Neural progenitor cell (in vitro differentiated cells): Measurements from ENCODE around the gene DDX28. TPM values are rescaled to one million over a fixed set of nuclear protein-coding genes. Genes with fewer than 3 reads are reported as not detected.

ENCODE experiments used
- DNase-seq: peaks from one replicate; pipeline ENCODE4 v3.0.0-alpha.2; 2016; ENCODE audit warnings: low spot score
- H2AFZ ChIP-seq: fragments of 200-600 bp; sonication (generic); replicated peaks from 2 replicates; pipeline ENCODE4 v1.6.1; 2016; ENCODE audit warnings: antibody characterized with exemption
- H3F3A ChIP-seq: fragments of 200-600 bp; sonication (generic); 2 replicates; pipeline ENCODE4 v1.6.1; 2016; ENCODE audit warnings: antibody characterized with exemption, low read depth
- H3K27ac ChIP-seq: fragments of 200-600 bp; sonication (generic); 2 replicates; pipeline ENCODE4 v1.5.1; 2016; ENCODE audit warnings: mild to moderate bottlenecking
- H3K27me3 ChIP-seq: fragments of 200-600 bp; sonication (generic); 2 replicates; pipeline ENCODE4 v1.6.1; 2016; ENCODE audit warnings: mild to moderate bottlenecking, moderate library complexity
- H3K36me3 ChIP-seq: fragments of 200-600 bp; sonication (generic); 2 replicates; pipeline ENCODE4 v1.5.1; 2016
- H3K4me1 ChIP-seq: fragments of 200-600 bp; sonication (generic); 2 replicates; pipeline ENCODE4 v1.6.1; 2016; ENCODE audit warnings: mixed run types
- H3K4me2 ChIP-seq: fragments of 200-600 bp; sonication (generic); 2 replicates; pipeline ENCODE4 v1.6.1; 2016
- H3K4me3 ChIP-seq: fragments of 200-600 bp; sonication (generic); 2 replicates; pipeline ENCODE4 v1.5.1; 2016
- H3K79me2 ChIP-seq: fragments of 200-600 bp; sonication (generic); 2 replicates; pipeline ENCODE4 v1.6.1; 2016; ENCODE audit warnings: low read depth
- H3K9ac ChIP-seq: fragments of 200-600 bp; sonication (generic); 2 replicates; pipeline ENCODE4 v1.6.1; 2016
- H3K9me3 ChIP-seq: fragments of 200-600 bp; sonication (generic); 2 replicates; pipeline ENCODE4 v1.5.1; 2016; ENCODE audit warnings: low read depth
- H4K20me1 ChIP-seq: fragments of 200-600 bp; sonication (generic); 2 replicates; pipeline ENCODE4 v1.6.1; 2016; ENCODE audit warnings: low read depth
- H3K27ac Mint-ChIP-seq: 3 replicates; pipeline ENCODE4 v1.8.0; 2021; ENCODE audit warnings: mixed read lengths
- H3K27me3 Mint-ChIP-seq: 2 replicates; pipeline ENCODE4 v1.8.0; 2022; ENCODE audit warnings: low read depth, mild to moderate bottlenecking, inconsistent platforms, moderate library complexity, mixed read lengths; ENCODE audit not compliant: insufficient read depth
- H3K36me3 Mint-ChIP-seq: 3 replicates; pipeline ENCODE4 v1.8.0; 2021; ENCODE audit warnings: mixed read lengths
- H3K4me1 Mint-ChIP-seq: 3 replicates; pipeline ENCODE4 v1.8.0; 2021; ENCODE audit warnings: mixed read lengths
- H3K4me3 Mint-ChIP-seq: 3 replicates; pipeline ENCODE4 v1.8.0; 2021; ENCODE audit warnings: mild to moderate bottlenecking, moderate library complexity, mixed read lengths
- H3K9me3 Mint-ChIP-seq: 3 replicates; pipeline ENCODE4 v1.8.0; 2020; ENCODE audit warnings: mixed read lengths
- EZH2 ChIP-seq: fragments of 200-600 bp; sonication (generic); IDR thresholded peaks from 2 replicates; pipeline ENCODE4 v1.6.1; 2017; ENCODE audit warnings: antibody characterized with exemption, mild to moderate bottlenecking, moderate library complexity
- EZH2phosphoT487 ChIP-seq: fragments of 200-600 bp; sonication (generic); IDR thresholded peaks from 2 replicates; pipeline ENCODE4 v1.6.1; 2017; ENCODE audit warnings: antibody characterized with exemption
- total RNA-seq: library from RNA; depleted of rRNA; stranded (reverse); fragments of >200 nt; gene quantifications from 2 replicates; pipeline ENCODE4 v1.2.3, GENCODE V29; 2015; ENCODE audit warnings: low replicate concordance
- TF ChIP-seq, protein P1 (sequence below): fragments of 200-600 bp; sonication (generic); IDR thresholded peaks from 2 replicates; pipeline ENCODE4 v1.5.1; 2017; ENCODE audit warnings: antibody characterized with exemption, mild to moderate bottlenecking

Gene DDX28
- total RNA-seq, 1 donor from 2014 or later, result 7.3 TPM

DNA sequence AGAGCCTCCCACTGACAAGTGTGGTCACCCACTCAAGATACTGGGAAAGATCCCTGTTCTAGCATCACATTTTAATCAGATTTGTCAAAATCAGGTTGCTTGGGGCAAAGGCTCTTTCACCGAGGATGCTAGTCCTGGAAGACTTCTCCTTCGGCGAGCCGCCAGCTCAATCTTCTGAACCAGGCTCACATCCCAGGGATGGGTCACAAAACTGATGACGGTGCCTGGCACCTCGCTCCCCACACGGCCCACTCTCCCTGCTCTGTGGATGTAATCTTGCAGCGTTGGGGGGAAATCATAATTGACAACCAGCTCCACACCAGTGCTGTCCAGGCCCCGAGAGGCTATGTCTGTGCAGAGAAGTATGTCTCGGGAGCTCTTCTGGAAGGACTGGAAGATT is 1.5 kb downstream of the DDX28 start:
- H3K27ac ChIP-seq, result no peak overlapping the region
- Mint-ChIP-seq H3K4me1 (peaks cover 22% of the 10 kb centered on the region), H3K9me3 (no peaks in the 10 kb centered on the region), H3K4me3 (peak overlapping the region; percentile 100), H3K27me3 (peaks cover 3% of the 10 kb centered on the region), H3K36me3 (peaks cover 3% of the 10 kb centered on the region), H3K27ac (no peak overlapping the region)
- H3K4me2 ChIP-seq, result peak overlapping the region; percentile 96
- H2AFZ ChIP-seq, result no peak overlapping the region
- peaks cover 6% of the 10 kb centered on the region for H3F3A ChIP-seq
- H3K4me3 ChIP-seq, result peak overlapping the region; percentile 81
- peaks cover 52% of the 10 kb centered on the region for H3K79me2 ChIP-seq
- H3K36me3 ChIP-seq, result peaks cover 4% of the 10 kb centered on the region
- TF ChIP-seq EZH2phosphoT487, result no peak
- TF ChIP-seq EZH2, result no peak
- TF ChIP-seq, protein P1, sequence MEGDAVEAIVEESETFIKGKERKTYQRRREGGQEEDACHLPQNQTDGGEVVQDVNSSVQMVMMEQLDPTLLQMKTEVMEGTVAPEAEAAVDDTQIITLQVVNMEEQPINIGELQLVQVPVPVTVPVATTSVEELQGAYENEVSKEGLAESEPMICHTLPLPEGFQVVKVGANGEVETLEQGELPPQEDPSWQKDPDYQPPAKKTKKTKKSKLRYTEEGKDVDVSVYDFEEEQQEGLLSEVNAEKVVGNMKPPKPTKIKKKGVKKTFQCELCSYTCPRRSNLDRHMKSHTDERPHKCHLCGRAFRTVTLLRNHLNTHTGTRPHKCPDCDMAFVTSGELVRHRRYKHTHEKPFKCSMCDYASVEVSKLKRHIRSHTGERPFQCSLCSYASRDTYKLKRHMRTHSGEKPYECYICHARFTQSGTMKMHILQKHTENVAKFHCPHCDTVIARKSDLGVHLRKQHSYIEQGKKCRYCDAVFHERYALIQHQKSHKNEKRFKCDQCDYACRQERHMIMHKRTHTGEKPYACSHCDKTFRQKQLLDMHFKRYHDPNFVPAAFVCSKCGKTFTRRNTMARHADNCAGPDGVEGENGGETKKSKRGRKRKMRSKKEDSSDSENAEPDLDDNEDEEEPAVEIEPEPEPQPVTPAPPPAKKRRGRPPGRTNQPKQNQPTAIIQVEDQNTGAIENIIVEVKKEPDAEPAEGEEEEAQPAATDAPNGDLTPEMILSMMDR, result no peak
- no peak overlapping the region for H3K9ac ChIP-seq
- no peaks in the 10 kb centered on the region for H3K27me3 ChIP-seq
- no peaks in the 10 kb centered on the region for H3K9me3 ChIP-seq
- peaks cover 7% of the 10 kb centered on the region for H4K20me1 ChIP-seq
- H3K4me1 ChIP-seq, result peaks cover 18% of the 10 kb centered on the region
- no peak for DNase-seq

DNA sequence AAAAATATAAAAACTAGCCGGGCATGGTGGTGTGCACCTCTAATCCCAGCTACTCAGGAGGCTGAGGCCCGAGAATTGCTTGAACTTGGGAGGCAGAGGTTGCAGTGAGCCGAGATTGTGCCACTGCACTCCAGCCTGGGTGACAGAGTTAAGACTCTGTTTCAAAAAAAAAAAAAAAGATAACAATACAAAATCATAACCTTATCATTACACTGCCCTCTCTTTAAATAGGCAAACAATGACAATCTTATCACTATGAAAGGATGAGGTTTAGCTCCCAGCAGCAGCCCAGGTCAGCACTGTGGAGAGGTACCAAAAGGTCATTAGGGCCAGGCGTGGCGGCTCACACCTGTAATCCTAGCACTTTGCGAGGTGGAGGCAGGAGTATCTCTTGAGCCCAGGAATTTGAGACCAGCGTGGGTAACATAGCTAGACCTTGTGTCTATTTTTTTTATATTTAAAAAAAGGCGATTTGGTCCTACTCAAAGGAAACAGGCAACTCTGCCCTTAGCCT is 3.8 kb downstream of the DDX28 start:
- Mint-ChIP-seq H3K36me3 (peaks cover 3% of the 10 kb centered on the region), H3K27me3 (peaks cover 10% of the 10 kb centered on the region), H3K4me3 (no peak overlapping the region), H3K9me3 (no peaks in the 10 kb centered on the region), H3K4me1 (peaks cover 23% of the 10 kb centered on the region), H3K27ac (no peak overlapping the region)
- Histone ChIP-seq H3K9ac (no peak overlapping the region), H3K4me1 (peaks cover 16% of the 10 kb centered on the region), H3F3A (peaks cover 6% of the 10 kb centered on the region), H3K4me3 (no peak overlapping the region), H3K79me2 (peaks cover 32% of the 10 kb centered on the region), H3K27me3 (no peaks in the 10 kb centered on the region), H3K4me2 (no peak overlapping the region), H2AFZ (no peak overlapping the region), H4K20me1 (peaks cover 7% of the 10 kb centered on the region), H3K36me3 (peaks cover 4% of the 10 kb centered on the region), H3K27ac (no peak overlapping the region), H3K9me3 (no peaks in the 10 kb centered on the region)
- DNase-seq, result no peak
- TF ChIP-seq, protein P1, result no peak
- TF ChIP-seq EZH2phosphoT487, result no peak
- TF ChIP-seq EZH2, result no peak

DNA sequence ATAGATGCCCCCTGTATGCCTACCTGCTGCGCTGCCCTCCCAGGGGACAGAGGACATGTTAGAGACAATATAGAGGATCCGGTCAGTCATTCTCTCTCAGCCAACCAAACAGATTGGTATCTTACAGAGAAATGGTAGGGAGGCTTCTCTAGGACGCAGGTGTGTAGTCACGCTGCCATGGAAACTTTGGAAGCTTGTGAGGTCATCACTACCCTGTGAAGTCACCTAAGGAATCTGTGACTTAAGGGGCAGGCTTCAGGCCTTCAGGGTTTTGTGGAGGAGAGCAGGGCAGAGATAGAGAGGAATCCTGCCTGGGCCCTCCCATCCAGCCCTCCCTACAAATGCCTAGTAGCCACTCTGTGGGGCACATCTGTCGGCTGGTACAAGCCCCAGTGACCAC is 7.4 kb downstream of the DDX28 start, which contains the start of gene DPEP2NB:
Gene DPEP2NB, minus strand, starts transcription at position 231 of the 400 bp plus-strand sequence. Its CDS starts 141 bp downstream, at position 90.
- H2AFZ ChIP-seq, result no peak within 1 kb of the TSS
- H3K27ac Mint-ChIP-seq, result peak within 1 kb of the TSS; percentile 68
- H3K27me3 Mint-ChIP-seq, result peaks cover 9% of the 10 kb centered on the region

More for the DNA sequence above, 7.4 kb downstream of the DDX28 start, which contains the start of gene DPEP2NB:
- H3K4me3 Mint-ChIP-seq, result no peak within 1 kb of the TSS
- Histone ChIP-seq H3K9me3 (no peaks in the 10 kb centered on the region), H3K4me1 (no peaks in the 10 kb centered on the region), H3K79me2 (no peaks in the 10 kb centered on the region), H3F3A (no peaks in the 10 kb centered on the region), H3K4me3 (no peak within 1 kb of the TSS), H4K20me1 (no peaks in the 10 kb centered on the region), H3K27me3 (no peaks in the 10 kb centered on the region), H3K36me3 (no peaks in the 10 kb centered on the region), H3K9ac (no peak within 1 kb of the TSS), H3K27ac (no peak within 1 kb of the TSS), H3K4me2 (no peak within 1 kb of the TSS)
- no peaks in the 10 kb centered on the region for H3K36me3 Mint-ChIP-seq
- no peaks in the 10 kb centered on the region for H3K9me3 Mint-ChIP-seq
- H3K4me1 Mint-ChIP-seq, result peaks cover 3% of the 10 kb centered on the region
- DNase-seq, result no peak
- TF ChIP-seq, protein P1, result no peak
- TF ChIP-seq EZH2, result no peak
- no peak for TF ChIP-seq EZH2phosphoT487
